ENCODE measurements around the gene ANKRD23.

The ANKRD23 gene

DNA sequence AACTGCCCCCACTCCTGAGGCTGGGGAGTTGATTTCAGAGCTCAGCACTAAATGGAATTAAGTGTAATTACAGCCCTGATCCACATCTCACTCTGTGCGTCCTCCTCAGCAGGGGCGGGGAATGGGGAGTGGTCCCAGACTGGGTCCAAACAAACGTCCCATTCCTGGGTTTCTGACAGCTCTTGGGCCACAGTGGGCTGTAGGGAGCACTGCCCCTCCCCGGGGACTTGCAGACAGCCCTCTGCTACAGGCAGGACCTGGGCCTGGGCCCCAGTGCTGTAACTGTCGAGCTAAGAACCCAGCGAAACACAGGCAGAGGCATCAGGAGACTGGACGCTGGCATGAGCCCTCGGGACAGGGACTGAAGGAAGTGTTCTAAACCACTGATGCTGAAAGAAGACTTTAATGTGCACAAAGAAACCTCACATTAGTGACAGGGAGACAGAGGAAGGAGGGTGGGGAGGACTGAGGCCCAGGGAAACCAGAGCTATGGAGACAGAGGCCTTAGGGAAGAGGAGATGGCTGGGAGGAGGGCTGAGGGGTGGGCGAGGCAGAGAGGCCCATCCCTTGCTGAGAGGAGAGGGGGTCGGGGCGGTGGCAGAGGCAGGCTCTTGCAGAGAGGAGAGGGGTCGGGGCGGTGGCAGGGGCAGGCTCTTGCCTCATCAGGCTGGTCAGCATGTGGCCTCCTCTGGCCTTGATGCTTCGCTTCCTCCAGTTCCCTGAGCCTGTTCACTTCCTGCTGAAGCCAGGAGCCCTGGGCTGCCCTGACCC lies 31.9 kb upstream of the ANKRD23 start:
- no peaks in the 10 kb centered on the region for H4K20me1 ChIP-seq (ENCODE audit: insufficient read depth, low read length)
- no peaks in the 10 kb centered on the region for H3K79me2 ChIP-seq (ENCODE audit: low read length)
- H3K9ac ChIP-seq (ENCODE audit: low read length) = no peak overlapping the region
- H3K4me1 ChIP-seq (ENCODE audit: low read length) = peaks cover 25% of the 10 kb centered on the region
- H3K27me3 ChIP-seq (ENCODE audit: low read depth, low read length) = no peaks in the 10 kb centered on the region; the same call in 1 of the 2 replicates
- H3K4me3 ChIP-seq (ENCODE audit: low read length) = no peak overlapping the region
- no peak overlapping the region for H3K4me2 ChIP-seq (ENCODE audit: low read length)
- no peak overlapping the region for H2AFZ ChIP-seq (ENCODE audit: low read depth, low read length)
- no peak overlapping the region for H3K27ac ChIP-seq (ENCODE audit: low read length)
- no peaks in the 10 kb centered on the region for H3K9me3 ChIP-seq (ENCODE audit: insufficient read depth, low read length)
- no peaks in the 10 kb centered on the region for H3K36me3 ChIP-seq (replicated peaks; ENCODE audit: low read depth, low read length)
- TF ChIP-seq, protein P1, sequence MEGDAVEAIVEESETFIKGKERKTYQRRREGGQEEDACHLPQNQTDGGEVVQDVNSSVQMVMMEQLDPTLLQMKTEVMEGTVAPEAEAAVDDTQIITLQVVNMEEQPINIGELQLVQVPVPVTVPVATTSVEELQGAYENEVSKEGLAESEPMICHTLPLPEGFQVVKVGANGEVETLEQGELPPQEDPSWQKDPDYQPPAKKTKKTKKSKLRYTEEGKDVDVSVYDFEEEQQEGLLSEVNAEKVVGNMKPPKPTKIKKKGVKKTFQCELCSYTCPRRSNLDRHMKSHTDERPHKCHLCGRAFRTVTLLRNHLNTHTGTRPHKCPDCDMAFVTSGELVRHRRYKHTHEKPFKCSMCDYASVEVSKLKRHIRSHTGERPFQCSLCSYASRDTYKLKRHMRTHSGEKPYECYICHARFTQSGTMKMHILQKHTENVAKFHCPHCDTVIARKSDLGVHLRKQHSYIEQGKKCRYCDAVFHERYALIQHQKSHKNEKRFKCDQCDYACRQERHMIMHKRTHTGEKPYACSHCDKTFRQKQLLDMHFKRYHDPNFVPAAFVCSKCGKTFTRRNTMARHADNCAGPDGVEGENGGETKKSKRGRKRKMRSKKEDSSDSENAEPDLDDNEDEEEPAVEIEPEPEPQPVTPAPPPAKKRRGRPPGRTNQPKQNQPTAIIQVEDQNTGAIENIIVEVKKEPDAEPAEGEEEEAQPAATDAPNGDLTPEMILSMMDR (IDR thresholded peaks at IDR 0.05; ENCODE audit: low read depth, low read length) = no peak
- TF ChIP-seq EZH2phosphoT487 (IDR thresholded peaks at IDR 0.05; ENCODE audit: low read depth) = no peak

DNA sequence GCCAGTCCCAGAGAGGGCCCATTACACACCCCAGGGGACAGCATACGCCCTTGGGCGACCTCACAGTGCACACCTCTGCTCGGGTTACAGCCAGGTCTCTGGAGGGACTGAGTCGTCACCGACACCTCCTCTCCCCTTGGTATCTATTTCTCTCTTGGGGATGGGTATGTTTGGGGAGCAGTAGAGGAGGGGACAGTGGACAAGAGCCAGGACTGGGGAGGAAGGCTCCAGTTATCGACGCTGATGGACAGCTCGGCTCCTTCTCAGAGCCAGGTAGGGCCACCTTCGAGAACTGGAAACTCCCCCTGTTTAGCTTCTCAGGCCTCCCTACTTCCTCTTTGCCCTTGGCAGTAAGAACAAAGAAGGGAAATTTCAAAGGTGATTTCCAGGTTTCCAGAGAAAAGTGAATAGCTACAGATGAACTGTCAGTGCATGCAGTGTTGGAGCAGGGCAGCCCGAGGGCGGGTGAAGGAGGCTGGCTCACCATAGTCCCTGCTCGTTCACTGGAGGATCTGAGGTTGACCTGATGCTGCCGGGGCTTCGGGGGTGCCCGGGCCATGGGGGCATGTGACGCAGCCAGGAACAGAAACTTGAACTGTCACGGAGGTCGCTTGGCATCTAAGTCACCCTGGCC lies 30.5 kb upstream of the ANKRD23 start:
- H4K20me1 ChIP-seq (ENCODE audit: insufficient read depth, low read length) = no peaks in the 10 kb centered on the region
- TF ChIP-seq, protein P1 (IDR thresholded peaks at IDR 0.05; ENCODE audit: low read depth, low read length) = no peak
- no peak for TF ChIP-seq EZH2phosphoT487 (IDR thresholded peaks at IDR 0.05; ENCODE audit: low read depth)
- H3K9me3 ChIP-seq (ENCODE audit: insufficient read depth, low read length) = no peaks in the 10 kb centered on the region
- H3K9ac ChIP-seq (ENCODE audit: low read length) = peak overlapping the region; percentile 27; the same call in 1 of the 2 replicates
- no peaks in the 10 kb centered on the region for H3K79me2 ChIP-seq (ENCODE audit: low read length)
- no peaks in the 10 kb centered on the region for H3K36me3 ChIP-seq (replicated peaks; ENCODE audit: low read depth, low read length)
- peaks cover 4% of the 10 kb centered on the region; the same call in 1 of the 2 replicates for H3K27me3 ChIP-seq (ENCODE audit: low read depth, low read length)
- H3K4me2 ChIP-seq (ENCODE audit: low read length) = peak overlapping the region; percentile 92
- peaks cover 25% of the 10 kb centered on the region for H3K4me1 ChIP-seq (ENCODE audit: low read length)
- H3K27ac ChIP-seq (ENCODE audit: low read length) = no peak overlapping the region
- peak overlapping the region; percentile 69 for H3K4me3 ChIP-seq (ENCODE audit: low read length)
- H2AFZ ChIP-seq (ENCODE audit: low read depth, low read length) = peak overlapping the region; percentile 83

DNA sequence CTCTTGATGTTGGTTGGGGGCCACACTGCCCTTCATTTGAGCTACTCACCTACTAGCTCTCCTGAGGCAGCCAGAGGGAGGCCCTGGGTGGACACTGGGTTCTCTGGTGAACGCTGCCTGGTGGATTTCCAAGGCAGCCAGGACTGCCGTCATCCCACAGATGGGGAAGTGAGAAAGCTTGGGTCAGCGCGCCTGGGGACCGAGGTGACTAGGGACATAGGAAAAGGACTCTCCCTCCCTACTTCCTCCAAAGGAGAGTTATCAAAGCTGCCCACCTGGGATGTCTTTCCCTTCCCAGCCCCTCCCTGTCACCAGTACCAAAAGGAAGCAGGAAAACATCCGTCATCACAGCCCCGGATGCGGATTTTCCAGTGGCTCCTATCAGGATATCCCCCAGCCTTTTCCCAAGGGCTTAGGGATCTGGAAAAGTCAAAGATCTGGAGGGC lies 29.9 kb upstream of the ANKRD23 start:
- Histone ChIP-seq H4K20me1 (ENCODE audit: insufficient read depth, low read length) (no peaks in the 10 kb centered on the region), H3K79me2 (ENCODE audit: low read length) (no peaks in the 10 kb centered on the region), H3K4me3 (ENCODE audit: low read length) (peak overlapping the region; percentile 69), H2AFZ (ENCODE audit: low read depth, low read length) (no peak overlapping the region), H3K27ac (ENCODE audit: low read length) (no peak overlapping the region), H3K9ac (ENCODE audit: low read length) (peak overlapping the region; percentile 27; the same call in 1 of the 2 replicates), H3K4me2 (ENCODE audit: low read length) (peak overlapping the region; percentile 92), H3K27me3 (ENCODE audit: low read depth, low read length) (peaks cover 4% of the 10 kb centered on the region; the same call in 1 of the 2 replicates), H3K9me3 (ENCODE audit: insufficient read depth, low read length) (no peaks in the 10 kb centered on the region), H3K4me1 (ENCODE audit: low read length) (peaks cover 25% of the 10 kb centered on the region), H3K36me3 (replicated peaks; ENCODE audit: low read depth, low read length) (no peaks in the 10 kb centered on the region)
- no peak for TF ChIP-seq EZH2phosphoT487 (IDR thresholded peaks at IDR 0.05; ENCODE audit: low read depth)
- TF ChIP-seq, protein P1 (IDR thresholded peaks at IDR 0.05; ENCODE audit: low read depth, low read length) = no peak
